ENCODE results near the gene PODXL. TPM values are rescaled to one million over a fixed set of nuclear protein-coding genes. Genes with fewer than 3 reads are reported as not detected.

Gene PODXL
- polyA plus RNA-seq, 4 donors, result 0.67 to 24.2 (median 7.9) TPM

DNA sequence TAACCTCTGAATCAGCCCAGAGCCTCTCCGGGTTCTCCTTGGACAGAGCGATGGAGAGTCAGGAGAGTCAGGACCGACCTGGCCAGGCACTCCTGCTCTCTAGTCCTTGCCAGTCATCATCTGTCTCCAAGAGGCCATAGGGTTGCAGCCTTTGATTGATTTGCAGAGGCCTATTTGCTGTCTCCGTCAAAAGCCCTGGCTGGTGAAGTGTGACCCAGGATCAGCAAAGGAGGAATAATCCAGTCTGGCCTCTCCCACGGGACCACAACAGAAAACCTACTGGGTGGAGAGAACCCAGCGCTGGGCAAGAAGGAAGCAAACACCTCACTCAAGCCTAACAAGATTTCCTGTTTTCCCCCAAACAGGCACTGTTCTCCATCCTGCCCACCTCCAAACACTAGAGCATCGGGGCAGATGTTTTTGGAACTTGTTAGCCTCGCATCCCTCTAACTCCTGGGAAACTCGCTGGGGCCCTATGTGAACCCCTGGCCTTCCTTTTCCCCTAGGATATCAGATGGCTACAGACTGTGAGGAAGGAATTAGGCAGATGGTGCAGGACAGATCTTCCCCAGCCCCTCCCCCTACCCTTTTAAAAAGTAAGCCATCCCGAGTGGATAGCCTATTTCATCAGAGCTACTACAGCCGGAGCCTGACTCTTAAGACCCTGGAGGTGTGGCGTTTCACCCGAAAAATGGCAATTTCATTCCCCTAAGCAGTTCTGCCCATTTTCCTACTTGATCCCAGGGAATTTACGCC lies 54.3 kb downstream of the PODXL start:
- Histone ChIP-seq H3K27ac (ENCODE audit: low read depth in 1 of 3, low read length in 2 of 3) (no peak overlapping the region), H3K9me3 (ENCODE audit: control insufficient read depth in 2 of 2, insufficient read depth in 1 of 2, low read depth in 1 of 2, low read length in 1 of 2) (no peaks in the 10 kb centered on the region), H3K4me3 (ENCODE audit: low read depth in 1 of 3, low read length in 3 of 3) (no peak overlapping the region), H3K27me3 (ENCODE audit: control insufficient read depth in 3 of 3, insufficient read depth in 3 of 3, low read length in 3 of 3) (no peaks in the 10 kb centered on the region), H3K36me3 (ENCODE audit: control insufficient read depth in 3 of 3, insufficient read depth in 2 of 3, low read depth in 1 of 3, low read length in 3 of 3) (peaks cover 2 to 14% (median 3%) of the 10 kb centered on the region in 3 donors), H3K4me1 (ENCODE audit: control insufficient read depth in 3 of 3, insufficient read depth in 2 of 3, low read depth in 1 of 3, low read length in 2 of 3) (no peaks in the 10 kb centered on the region)
- DNase-seq, result no peak
- no peak for FAIRE-seq
- WGBS, 3 donors, result 78 to 85% (median 85%) methylated on average over 14 of the region's 14 CpGs

DNA sequence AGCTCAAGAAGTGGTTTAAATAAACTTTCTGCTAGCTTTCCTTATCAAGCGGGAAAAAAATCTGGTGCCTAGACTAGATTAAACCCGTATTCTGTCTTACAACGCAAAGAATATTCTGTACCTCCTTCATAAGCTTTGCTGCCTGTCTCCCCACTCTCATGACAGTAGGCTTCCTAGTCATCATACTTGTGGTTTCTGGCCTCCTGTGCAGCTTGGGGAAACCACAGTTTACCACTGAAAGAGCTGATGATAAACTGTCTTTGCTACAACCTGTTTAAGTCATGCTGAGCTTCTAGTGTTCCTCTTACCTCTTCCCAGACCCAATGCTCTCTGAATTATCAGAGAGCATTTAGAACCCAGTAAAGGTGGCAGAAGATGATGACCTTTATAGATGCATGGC lies 55.0 kb downstream of the PODXL start:
- Histone ChIP-seq H3K4me1 (ENCODE audit: control insufficient read depth in 3 of 3, insufficient read depth in 2 of 3, low read depth in 1 of 3, low read length in 2 of 3) (no peaks in the 10 kb centered on the region), H3K4me3 (ENCODE audit: low read depth in 1 of 3, low read length in 3 of 3) (no peak overlapping the region), H3K36me3 (ENCODE audit: control insufficient read depth in 3 of 3, insufficient read depth in 2 of 3, low read depth in 1 of 3, low read length in 3 of 3) (peaks cover 3 to 13% (median 3%) of the 10 kb centered on the region in 3 donors), H3K27me3 (ENCODE audit: control insufficient read depth in 3 of 3, insufficient read depth in 3 of 3, low read length in 3 of 3) (no peaks in the 10 kb centered on the region), H3K9me3 (ENCODE audit: control insufficient read depth in 2 of 2, insufficient read depth in 1 of 2, low read depth in 1 of 2, low read length in 1 of 2) (no peaks in the 10 kb centered on the region), H3K27ac (ENCODE audit: low read depth in 1 of 3, low read length in 2 of 3) (peak overlapping the region in 1 of 3 donors; percentile 17)
- no peak for FAIRE-seq
- 64 to 88% (median 71%) methylated on average over 3 of the region's 3 CpGs for WGBS, 3 donors
- peak in 1 of 2 donors; percentile 32 for DNase-seq

DNA sequence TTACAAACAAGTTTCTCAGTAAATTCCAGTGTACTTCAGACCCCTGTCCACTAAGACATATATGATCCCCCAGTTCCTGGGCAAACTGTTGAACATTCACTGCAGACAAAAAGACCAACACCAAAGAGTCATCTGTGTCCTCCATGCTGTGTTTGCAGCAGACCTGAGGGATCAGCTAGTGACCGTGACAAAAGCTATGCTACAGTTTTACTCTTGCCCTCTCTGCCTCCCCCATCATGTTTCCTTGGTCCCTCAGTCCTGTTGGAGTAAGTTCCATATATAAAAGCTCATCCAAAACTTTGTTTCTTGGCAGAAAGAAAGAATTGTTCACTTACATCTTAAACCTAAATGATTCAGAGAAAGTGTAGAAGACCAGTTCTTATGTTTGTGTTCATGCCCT lies 56.1 kb downstream of the PODXL start:
- FAIRE-seq (no peak), DNase-seq (no peak)
- H3K4me3 ChIP-seq (ENCODE audit: low read depth in 1 of 3, low read length in 3 of 3), result no peak overlapping the region
- H3K27me3 ChIP-seq (ENCODE audit: control insufficient read depth in 3 of 3, insufficient read depth in 3 of 3, low read length in 3 of 3), result no peaks in the 10 kb centered on the region
- H3K36me3 ChIP-seq (ENCODE audit: control insufficient read depth in 3 of 3, insufficient read depth in 2 of 3, low read depth in 1 of 3, low read length in 3 of 3), result peaks cover 3 to 13% (median 8%) of the 10 kb centered on the region in 3 donors
- H3K4me1 ChIP-seq (ENCODE audit: control insufficient read depth in 3 of 3, insufficient read depth in 2 of 3, low read depth in 1 of 3, low read length in 2 of 3), result no peaks in the 10 kb centered on the region
- H3K9me3 ChIP-seq (ENCODE audit: control insufficient read depth in 2 of 2, insufficient read depth in 1 of 2, low read depth in 1 of 2, low read length in 1 of 2), result no peaks in the 10 kb centered on the region
- H3K27ac ChIP-seq (ENCODE audit: low read depth in 1 of 3, low read length in 2 of 3), result no peak overlapping the region
- 94 to 96% (median 95%) methylated on average over 1 of the region's 1 CpG for WGBS, 3 donors

DNA sequence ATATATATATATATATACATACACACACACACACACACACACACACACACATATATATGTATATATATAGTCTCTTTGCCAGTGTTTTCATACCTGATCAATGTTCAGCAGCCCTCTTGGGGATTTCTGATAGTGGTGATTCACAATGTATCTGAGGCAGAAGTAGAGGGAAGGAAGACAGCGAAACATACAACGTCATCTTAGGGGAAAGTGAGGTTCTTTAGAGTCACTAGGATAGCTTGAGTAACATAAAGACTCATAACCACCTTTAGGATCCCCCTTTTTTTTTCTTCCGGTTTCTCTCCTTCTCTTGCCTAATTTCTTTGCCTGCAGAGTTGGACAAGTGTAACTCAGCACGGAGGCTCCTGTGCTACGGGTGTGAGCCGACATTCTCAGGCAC lies 56.6 kb downstream of the PODXL start:
- DNase-seq, result no peak
- no peak for FAIRE-seq
- 91 to 94% (median 93%) methylated on average over 6 of the region's 6 CpGs for WGBS, 3 donors
- Histone ChIP-seq H3K27me3 (ENCODE audit: control insufficient read depth in 3 of 3, insufficient read depth in 3 of 3, low read length in 3 of 3) (no peaks in the 10 kb centered on the region), H3K9me3 (ENCODE audit: control insufficient read depth in 2 of 2, insufficient read depth in 1 of 2, low read depth in 1 of 2, low read length in 1 of 2) (no peaks in the 10 kb centered on the region), H3K36me3 (ENCODE audit: control insufficient read depth in 3 of 3, insufficient read depth in 2 of 3, low read depth in 1 of 3, low read length in 3 of 3) (peaks cover 3 to 13% (median 8%) of the 10 kb centered on the region in 3 donors), H3K4me3 (ENCODE audit: low read depth in 1 of 3, low read length in 3 of 3) (no peak overlapping the region), H3K27ac (ENCODE audit: low read depth in 1 of 3, low read length in 2 of 3) (no peak overlapping the region), H3K4me1 (ENCODE audit: control insufficient read depth in 3 of 3, insufficient read depth in 2 of 3, low read depth in 1 of 3, low read length in 2 of 3) (no peaks in the 10 kb centered on the region)

DNA sequence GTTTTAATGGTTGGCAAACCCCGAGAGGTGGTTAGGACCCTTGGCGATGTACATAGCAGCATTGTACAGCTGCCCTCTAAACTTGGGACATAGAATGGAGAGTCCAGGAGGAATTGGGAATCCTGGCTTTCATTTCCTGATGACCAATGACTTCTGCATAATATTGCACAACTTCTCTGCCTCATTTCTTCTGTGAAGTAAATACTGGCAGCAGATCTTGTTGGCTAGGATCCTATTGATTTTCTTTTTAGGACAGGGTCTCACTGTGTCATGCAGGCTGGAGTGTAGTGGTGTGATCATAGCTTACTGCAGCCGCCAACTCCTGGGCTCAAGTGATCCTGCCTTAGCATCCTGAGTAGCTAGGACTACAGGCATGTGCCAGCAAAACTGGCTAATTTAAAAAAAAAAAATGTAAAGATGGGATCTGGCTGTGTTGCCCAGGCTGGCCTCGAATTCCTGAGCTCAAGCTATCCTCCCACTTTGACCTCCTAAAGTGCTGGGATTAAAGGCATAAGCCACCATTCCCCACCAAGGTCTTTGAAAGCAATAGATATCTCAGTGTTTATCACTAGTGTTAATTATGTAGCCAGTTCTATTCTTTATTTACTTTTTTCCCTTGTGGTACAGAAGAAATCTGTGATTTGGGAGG lies 58.1 kb downstream of the PODXL start:
- FAIRE-seq (no peak), DNase-seq (no peak)

DNA sequence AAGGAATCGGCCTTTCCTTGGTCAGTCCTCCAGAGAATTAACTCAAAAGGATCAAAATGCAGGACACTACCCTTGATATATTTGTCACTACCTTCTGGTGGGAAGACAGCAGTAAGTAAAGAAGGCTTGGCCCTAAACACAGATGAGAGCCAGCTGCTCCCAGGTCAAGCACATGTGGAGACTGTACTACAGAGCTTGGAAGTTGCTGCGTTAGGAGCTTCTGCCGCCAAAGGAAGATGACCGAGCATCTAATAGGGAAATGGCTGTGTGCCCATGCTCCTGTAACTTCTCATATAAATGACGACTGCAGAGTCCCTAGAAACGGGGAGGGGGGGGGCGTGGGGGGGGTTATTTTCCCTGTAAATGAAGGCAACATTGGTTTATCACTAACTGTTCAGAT lies 59.0 kb downstream of the PODXL start:
- peaks cover 3 to 10% (median 8%) of the 10 kb centered on the region in 3 donors for H3K36me3 ChIP-seq (ENCODE audit: control insufficient read depth in 3 of 3, insufficient read depth in 2 of 3, low read depth in 1 of 3, low read length in 3 of 3)
- DNase-seq, result no peak
- WGBS, 3 donors, result 74 to 76% (median 75%) methylated on average over 7 of the region's 7 CpGs
- no peak overlapping the region for H3K27ac ChIP-seq (ENCODE audit: low read depth in 1 of 3, low read length in 2 of 3)
- no peaks in the 10 kb centered on the region for H3K4me1 ChIP-seq (ENCODE audit: control insufficient read depth in 3 of 3, insufficient read depth in 2 of 3, low read depth in 1 of 3, low read length in 2 of 3)
- FAIRE-seq, result no peak
- no peaks in the 10 kb centered on the region for H3K27me3 ChIP-seq (ENCODE audit: control insufficient read depth in 3 of 3, insufficient read depth in 3 of 3, low read length in 3 of 3)
- H3K4me3 ChIP-seq (ENCODE audit: low read depth in 1 of 3, low read length in 3 of 3), result no peak overlapping the region
- H3K9me3 ChIP-seq (ENCODE audit: control insufficient read depth in 2 of 2, insufficient read depth in 1 of 2, low read depth in 1 of 2, low read length in 1 of 2), result no peaks in the 10 kb centered on the region

More for the DNA sequence above, 58.1 kb downstream of the PODXL start:
- peaks cover 3 to 11% (median 8%) of the 10 kb centered on the region in 3 donors for H3K36me3 ChIP-seq (ENCODE audit: control insufficient read depth in 3 of 3, insufficient read depth in 2 of 3, low read depth in 1 of 3, low read length in 3 of 3)
- no peak overlapping the region for H3K4me3 ChIP-seq (ENCODE audit: low read depth in 1 of 3, low read length in 3 of 3)
- H3K27me3 ChIP-seq (ENCODE audit: control insufficient read depth in 3 of 3, insufficient read depth in 3 of 3, low read length in 3 of 3), result no peaks in the 10 kb centered on the region
- 93 to 95% (median 93%) methylated on average over 4 of the region's 4 CpGs for WGBS, 3 donors
- H3K9me3 ChIP-seq (ENCODE audit: control insufficient read depth in 2 of 2, insufficient read depth in 1 of 2, low read depth in 1 of 2, low read length in 1 of 2), result no peaks in the 10 kb centered on the region
- H3K27ac ChIP-seq (ENCODE audit: low read depth in 1 of 3, low read length in 2 of 3), result no peak overlapping the region
- no peaks in the 10 kb centered on the region for H3K4me1 ChIP-seq (ENCODE audit: control insufficient read depth in 3 of 3, insufficient read depth in 2 of 3, low read depth in 1 of 3, low read length in 2 of 3)

DNA sequence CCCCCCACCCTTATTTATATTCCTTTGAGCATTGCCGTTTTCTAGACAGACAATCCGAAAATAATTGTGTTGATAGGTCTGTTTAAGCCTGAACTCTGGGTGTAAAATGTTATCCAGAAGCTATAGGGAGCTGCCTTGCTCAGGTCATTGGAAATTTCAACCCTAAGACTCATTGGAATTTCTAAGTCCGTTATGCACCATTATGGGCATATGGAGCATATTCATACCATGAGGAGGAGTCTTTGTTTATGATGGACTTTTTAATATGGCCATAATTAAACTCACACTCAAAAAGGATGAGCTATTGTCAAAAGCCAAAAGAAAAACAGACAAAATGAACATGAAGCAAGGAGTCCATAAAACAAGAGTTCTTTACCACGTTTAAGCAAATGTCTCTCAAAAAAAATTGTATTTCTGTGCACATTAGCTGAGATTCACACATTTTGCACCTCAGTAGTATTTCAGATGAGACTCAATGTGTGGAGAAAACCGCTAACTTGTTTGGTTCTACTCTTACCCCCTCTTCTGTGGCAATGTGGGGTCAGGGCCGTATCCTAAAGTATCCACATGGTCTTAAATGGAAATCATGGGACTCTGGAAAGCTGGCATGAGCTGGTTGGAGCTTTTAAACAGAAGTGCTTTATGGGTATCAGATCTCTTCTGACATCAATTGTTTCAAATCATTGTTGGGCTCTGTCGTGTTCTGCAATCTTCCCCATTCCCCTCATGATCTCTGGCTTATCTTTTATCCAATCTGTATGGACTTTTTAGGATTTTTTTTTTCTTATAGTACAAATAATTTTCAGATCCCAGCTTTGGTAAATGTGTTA lies 60.5 kb downstream of the PODXL start:
- no peak overlapping the region for H3K4me3 ChIP-seq (ENCODE audit: low read depth in 1 of 3, low read length in 3 of 3)
- no peak for FAIRE-seq
- H3K27me3 ChIP-seq (ENCODE audit: control insufficient read depth in 3 of 3, insufficient read depth in 3 of 3, low read length in 3 of 3), result no peaks in the 10 kb centered on the region
- DNase-seq, result no peak
- peaks cover 3 to 10% (median 8%) of the 10 kb centered on the region in 3 donors for H3K36me3 ChIP-seq (ENCODE audit: control insufficient read depth in 3 of 3, insufficient read depth in 2 of 3, low read depth in 1 of 3, low read length in 3 of 3)
- H3K4me1 ChIP-seq (ENCODE audit: control insufficient read depth in 3 of 3, insufficient read depth in 2 of 3, low read depth in 1 of 3, low read length in 2 of 3), result no peaks in the 10 kb centered on the region
- no peaks in the 10 kb centered on the region for H3K9me3 ChIP-seq (ENCODE audit: control insufficient read depth in 2 of 2, insufficient read depth in 1 of 2, low read depth in 1 of 2, low read length in 1 of 2)
- 81 to 93% (median 84%) methylated on average over 7 of the region's 7 CpGs for WGBS, 3 donors
- no peak overlapping the region for H3K27ac ChIP-seq (ENCODE audit: low read depth in 1 of 3, low read length in 2 of 3)

DNA sequence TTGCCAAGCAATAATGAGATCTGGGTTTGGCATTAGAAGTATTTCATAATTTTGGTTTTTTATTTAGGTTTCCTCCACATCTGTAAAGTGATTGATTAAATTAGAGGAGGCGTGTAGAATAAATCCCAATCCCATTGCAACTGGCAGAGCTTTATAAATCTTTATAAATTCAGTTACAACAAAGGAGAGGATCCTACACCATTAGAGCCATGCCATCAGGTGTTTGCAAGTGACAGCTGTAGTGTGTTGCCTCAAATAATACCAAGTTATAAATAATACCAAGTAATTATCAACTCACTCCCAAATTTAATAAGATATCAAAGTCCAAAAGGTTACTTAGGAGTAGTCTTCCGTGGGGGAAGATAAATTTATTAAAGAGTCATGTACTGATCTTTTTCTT lies 62.2 kb downstream of the PODXL start:
- H3K9me3 ChIP-seq (ENCODE audit: control insufficient read depth in 2 of 2, insufficient read depth in 1 of 2, low read depth in 1 of 2, low read length in 1 of 2), result no peaks in the 10 kb centered on the region
- H3K4me1 ChIP-seq (ENCODE audit: control insufficient read depth in 3 of 3, insufficient read depth in 2 of 3, low read depth in 1 of 3, low read length in 2 of 3), result no peaks in the 10 kb centered on the region
- H3K27me3 ChIP-seq (ENCODE audit: control insufficient read depth in 3 of 3, insufficient read depth in 3 of 3, low read length in 3 of 3), result no peaks in the 10 kb centered on the region
- FAIRE-seq (no peak), DNase-seq (no peak)
- WGBS, 3 donors, result 59 to 83% (median 76%) methylated on average over 2 of the region's 2 CpGs
- no peak overlapping the region for H3K4me3 ChIP-seq (ENCODE audit: low read depth in 1 of 3, low read length in 3 of 3)
- H3K27ac ChIP-seq (ENCODE audit: low read depth in 1 of 3, low read length in 2 of 3), result no peak overlapping the region
- peaks cover 3 to 10% (median 8%) of the 10 kb centered on the region in 3 donors for H3K36me3 ChIP-seq (ENCODE audit: control insufficient read depth in 3 of 3, insufficient read depth in 2 of 3, low read depth in 1 of 3, low read length in 3 of 3)
